Measurements from ENCODE around the gene MME.

- TF ChIP-seq SUZ12 (IDR thresholded peaks at IDR 0.05; ENCODE audit: extremely low read depth, insufficient read depth, insufficient read length) = no peak
- no peak for TF ChIP-seq YY1 (IDR thresholded peaks at IDR 0.05; ENCODE audit: insufficient read depth, insufficient read length)
Observed at GRCh38 chr3:155208183-155208800, 128.2 kb downstream of the MME start.

Data from NT2/D1 (cell line).